ENCODE data around the gene EXOC4.

Gene EXOC4

DNA sequence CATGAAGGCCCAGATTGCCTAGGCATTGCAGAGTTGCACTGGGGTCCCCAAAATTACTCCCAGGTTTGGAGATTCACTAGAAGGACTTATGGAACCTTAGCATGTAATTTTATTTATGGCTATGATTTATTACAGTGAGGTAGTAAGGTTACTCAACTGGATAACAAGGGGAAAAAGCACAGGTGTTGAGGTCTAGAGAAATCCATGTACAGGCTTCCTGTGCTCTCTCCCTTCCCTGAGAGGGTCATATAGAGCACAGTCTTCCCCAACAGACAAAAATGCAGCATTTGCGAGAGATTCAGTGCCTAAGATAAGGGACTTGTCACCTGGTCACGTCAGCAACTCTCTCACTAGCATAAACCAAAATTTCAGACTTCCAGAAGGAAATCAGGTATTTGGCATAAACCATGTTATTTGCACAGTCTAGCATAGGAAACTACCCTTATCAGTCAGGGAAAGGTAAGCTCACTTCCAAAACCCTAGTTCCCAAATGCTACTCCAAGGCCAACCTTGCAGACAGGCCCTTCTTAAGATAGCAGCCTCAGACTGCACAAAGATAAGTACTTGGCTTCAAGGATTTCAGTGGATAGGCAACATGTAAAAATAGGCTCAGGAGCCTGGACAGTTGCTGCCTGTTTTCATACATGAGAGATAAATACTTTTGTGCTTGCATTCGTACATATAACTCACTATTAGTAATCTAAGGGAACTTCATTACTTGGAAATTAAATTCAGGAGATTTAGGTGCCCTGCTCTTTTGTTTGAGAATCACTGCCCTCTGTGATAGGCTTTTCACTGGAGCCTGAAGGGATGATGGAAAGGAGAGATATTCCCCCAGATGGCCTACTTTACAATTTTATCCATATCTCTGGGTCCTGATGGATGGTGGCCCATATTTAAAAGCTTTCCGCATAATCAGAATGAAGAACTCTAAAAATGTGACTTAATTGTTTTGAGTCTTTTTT lies 495.8 kb downstream of the EXOC4 start:
- Histone ChIP-seq H3K4me3 (no peak overlapping the region), H3K27ac (no peak overlapping the region)
- DNase-seq (ENCODE audit: low spot score), result no peak
- TF ChIP-seq, protein P1, sequence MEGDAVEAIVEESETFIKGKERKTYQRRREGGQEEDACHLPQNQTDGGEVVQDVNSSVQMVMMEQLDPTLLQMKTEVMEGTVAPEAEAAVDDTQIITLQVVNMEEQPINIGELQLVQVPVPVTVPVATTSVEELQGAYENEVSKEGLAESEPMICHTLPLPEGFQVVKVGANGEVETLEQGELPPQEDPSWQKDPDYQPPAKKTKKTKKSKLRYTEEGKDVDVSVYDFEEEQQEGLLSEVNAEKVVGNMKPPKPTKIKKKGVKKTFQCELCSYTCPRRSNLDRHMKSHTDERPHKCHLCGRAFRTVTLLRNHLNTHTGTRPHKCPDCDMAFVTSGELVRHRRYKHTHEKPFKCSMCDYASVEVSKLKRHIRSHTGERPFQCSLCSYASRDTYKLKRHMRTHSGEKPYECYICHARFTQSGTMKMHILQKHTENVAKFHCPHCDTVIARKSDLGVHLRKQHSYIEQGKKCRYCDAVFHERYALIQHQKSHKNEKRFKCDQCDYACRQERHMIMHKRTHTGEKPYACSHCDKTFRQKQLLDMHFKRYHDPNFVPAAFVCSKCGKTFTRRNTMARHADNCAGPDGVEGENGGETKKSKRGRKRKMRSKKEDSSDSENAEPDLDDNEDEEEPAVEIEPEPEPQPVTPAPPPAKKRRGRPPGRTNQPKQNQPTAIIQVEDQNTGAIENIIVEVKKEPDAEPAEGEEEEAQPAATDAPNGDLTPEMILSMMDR (IDR thresholded peaks at IDR 0.05), result no peak

DNA sequence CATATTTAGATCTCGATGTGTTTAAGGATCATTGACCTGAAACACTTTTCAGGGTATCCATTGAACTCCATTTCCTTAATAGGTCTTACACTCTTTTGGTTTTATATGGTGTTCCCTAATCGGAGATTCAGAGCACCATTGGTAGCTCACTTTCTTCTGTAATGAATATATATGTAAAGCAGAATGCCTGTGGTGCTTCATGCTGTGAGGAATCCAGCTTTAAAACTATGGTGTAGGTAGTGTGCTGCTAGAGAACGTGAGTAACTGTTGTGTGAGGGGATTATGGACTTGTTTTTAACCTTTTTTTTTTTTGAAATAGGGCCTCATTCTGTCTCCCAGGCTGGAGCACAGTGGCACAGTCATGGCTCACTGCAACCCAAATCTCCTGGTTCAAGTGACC lies 497.4 kb downstream of the EXOC4 start:
- Histone ChIP-seq H3K4me3 (no peak overlapping the region), H3K27ac (no peak overlapping the region)
- TF ChIP-seq, protein P1 (IDR thresholded peaks at IDR 0.05), result no peak
- no peak for DNase-seq (ENCODE audit: low spot score)

DNA sequence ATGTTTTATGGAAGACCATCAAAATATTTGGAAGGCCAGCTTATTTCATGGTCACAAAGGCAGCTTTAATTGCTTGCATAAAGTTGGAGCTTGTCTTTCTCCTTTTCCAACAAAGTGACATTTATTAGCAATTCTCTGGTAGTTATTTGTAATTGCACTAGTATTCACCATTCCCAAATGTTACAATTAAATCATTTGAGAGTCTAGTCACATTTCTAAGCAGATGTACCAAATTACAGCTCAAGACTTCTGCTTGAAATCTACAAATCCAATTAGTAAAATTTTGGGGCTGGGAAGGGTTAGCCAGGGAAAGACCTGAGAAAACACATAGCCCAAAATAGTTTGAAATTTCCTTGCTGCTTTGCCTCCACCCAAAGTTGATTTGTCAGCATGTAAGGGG lies 498.2 kb downstream of the EXOC4 start:
- no peak overlapping the region for H3K4me3 ChIP-seq
- TF ChIP-seq, protein P1 (IDR thresholded peaks at IDR 0.05), result no peak
- DNase-seq (ENCODE audit: low spot score), result no peak
- H3K27ac ChIP-seq, result no peak overlapping the region

DNA sequence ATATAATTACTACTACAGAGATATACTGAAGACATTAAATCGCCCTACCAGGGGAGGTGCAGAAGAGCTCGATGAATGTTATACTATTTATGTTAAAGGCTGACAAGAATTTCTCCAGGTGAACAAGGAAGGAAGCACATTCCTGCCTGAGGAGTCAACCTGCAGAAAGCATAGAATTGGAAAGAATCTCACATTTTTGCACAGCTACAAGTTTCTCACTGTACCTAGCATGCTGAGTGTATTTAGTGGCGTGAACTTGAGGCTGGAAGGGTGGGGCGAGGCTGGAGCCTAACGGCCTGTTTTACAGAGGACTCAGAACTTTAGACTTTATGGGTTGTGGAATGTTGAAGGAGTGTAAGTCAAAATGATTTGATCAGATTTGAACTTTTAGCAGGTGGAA lies 500.6 kb downstream of the EXOC4 start:
- Histone ChIP-seq H3K27ac (no peak overlapping the region), H3K4me3 (no peak overlapping the region)
- DNase-seq (ENCODE audit: low spot score), result no peak
- TF ChIP-seq, protein P1 (IDR thresholded peaks at IDR 0.05), result no peak

DNA sequence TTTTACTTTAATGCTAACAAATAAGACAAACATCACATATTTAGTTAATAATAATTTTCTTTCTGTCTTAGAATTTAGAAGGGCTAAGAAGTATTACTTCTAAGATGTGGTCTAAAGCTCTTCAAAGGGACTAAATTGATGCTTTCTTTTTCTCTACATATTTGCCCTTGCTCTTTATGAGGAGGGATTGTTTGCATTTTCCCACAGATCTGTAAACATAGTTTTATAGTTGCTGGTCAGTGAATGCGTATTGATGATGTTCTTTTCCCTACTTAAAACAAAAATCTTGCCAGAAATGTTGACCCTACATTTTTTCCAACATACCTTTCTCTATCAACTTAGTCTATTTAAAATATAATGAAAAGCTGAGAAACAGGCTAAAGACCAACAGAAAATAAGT lies 501.8 kb downstream of the EXOC4 start:
- no peak for DNase-seq (ENCODE audit: low spot score)
- TF ChIP-seq, protein P1 (IDR thresholded peaks at IDR 0.05), result no peak
- no peak overlapping the region for H3K27ac ChIP-seq
- H3K4me3 ChIP-seq, result no peak overlapping the region

GRCh38 chr7:133755901-133756300 lies 503.0 kb downstream of the EXOC4 start:
- Histone ChIP-seq H3K27ac (no peak overlapping the region), H3K4me3 (no peak overlapping the region)
- TF ChIP-seq, protein P1 (IDR thresholded peaks at IDR 0.05), result no peak
- no peak for DNase-seq (ENCODE audit: low spot score)

GRCh38 chr7:133761443-133761842 lies 508.6 kb downstream of the EXOC4 start:
- no peak overlapping the region for H3K27ac ChIP-seq
- DNase-seq (ENCODE audit: low spot score), result no peak
- no peak overlapping the region for H3K4me3 ChIP-seq
- TF ChIP-seq, protein P1 (IDR thresholded peaks at IDR 0.05), result no peak

Data from coronary artery (tissue), 2 donors.